Measurements from ENCODE around the gene MAL. TPM values are rescaled to one million over a fixed set of nuclear protein-coding genes. Genes with fewer than 3 reads are reported as not detected.

Gene MAL
- total RNA-seq, 1 donor, result not detected

DNA sequence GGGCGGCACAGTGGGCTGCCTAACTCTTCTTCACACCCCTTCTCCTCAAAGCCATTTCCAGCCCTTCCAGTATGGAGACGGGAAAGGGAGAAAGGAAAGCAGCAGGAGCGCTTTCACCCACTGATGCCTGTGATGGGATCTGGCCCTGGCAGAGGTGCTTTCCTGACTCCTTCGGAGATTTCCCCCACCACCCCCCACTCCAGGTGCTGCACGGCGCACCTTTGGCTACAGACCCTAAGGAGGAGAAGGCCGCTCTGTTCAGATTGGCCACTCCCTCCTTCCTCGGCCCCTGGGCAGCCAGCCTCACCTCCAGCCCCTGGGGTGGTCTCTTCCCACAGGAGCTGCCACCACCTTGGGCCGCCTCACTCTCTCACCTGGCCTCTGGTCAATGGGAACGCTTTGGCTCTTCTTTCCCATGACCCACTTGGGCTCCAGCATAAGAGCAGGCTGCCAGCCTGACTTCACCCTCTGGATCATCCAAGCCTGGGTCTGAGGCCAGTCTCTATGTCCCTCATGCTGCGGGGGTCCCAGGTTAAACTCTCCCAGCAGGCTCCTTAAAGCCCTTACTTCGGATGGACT is 18.4 kb upstream of the MAL start:
- H3K4me2 ChIP-seq (ENCODE audit: insufficient read depth, low read length), result no peak overlapping the region
- no peak overlapping the region for H2AFZ ChIP-seq (ENCODE audit: low read length)
- H3K4me1 ChIP-seq (ENCODE audit: insufficient read depth, low read length), result no peaks in the 10 kb centered on the region
- H3K4me3 ChIP-seq (ENCODE audit: insufficient read depth, low read length), result no peak overlapping the region
- no peak for DNase-seq (ENCODE audit: insufficient read length, low spot score, missing footprints)
- TF ChIP-seq, protein P1, sequence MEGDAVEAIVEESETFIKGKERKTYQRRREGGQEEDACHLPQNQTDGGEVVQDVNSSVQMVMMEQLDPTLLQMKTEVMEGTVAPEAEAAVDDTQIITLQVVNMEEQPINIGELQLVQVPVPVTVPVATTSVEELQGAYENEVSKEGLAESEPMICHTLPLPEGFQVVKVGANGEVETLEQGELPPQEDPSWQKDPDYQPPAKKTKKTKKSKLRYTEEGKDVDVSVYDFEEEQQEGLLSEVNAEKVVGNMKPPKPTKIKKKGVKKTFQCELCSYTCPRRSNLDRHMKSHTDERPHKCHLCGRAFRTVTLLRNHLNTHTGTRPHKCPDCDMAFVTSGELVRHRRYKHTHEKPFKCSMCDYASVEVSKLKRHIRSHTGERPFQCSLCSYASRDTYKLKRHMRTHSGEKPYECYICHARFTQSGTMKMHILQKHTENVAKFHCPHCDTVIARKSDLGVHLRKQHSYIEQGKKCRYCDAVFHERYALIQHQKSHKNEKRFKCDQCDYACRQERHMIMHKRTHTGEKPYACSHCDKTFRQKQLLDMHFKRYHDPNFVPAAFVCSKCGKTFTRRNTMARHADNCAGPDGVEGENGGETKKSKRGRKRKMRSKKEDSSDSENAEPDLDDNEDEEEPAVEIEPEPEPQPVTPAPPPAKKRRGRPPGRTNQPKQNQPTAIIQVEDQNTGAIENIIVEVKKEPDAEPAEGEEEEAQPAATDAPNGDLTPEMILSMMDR (IDR thresholded peaks at IDR 0.05; ENCODE audit: extremely low read depth, low read depth, low read length), result no peak
- no peaks in the 10 kb centered on the region for H4K20me1 ChIP-seq (ENCODE audit: insufficient read depth, low read length)
- H3K27me3 ChIP-seq (ENCODE audit: insufficient read depth, low read length), result peaks cover 6% of the 10 kb centered on the region
- no peaks in the 10 kb centered on the region for H3K9me3 ChIP-seq (ENCODE audit: low read depth, low read length)
- no peaks in the 10 kb centered on the region for H3K79me2 ChIP-seq (ENCODE audit: insufficient read depth, low read length)
- H3K27ac ChIP-seq (ENCODE audit: low read depth, low read length), result no peak overlapping the region
- H3K36me3 ChIP-seq (ENCODE audit: insufficient read depth, low read length), result no peaks in the 10 kb centered on the region

DNA sequence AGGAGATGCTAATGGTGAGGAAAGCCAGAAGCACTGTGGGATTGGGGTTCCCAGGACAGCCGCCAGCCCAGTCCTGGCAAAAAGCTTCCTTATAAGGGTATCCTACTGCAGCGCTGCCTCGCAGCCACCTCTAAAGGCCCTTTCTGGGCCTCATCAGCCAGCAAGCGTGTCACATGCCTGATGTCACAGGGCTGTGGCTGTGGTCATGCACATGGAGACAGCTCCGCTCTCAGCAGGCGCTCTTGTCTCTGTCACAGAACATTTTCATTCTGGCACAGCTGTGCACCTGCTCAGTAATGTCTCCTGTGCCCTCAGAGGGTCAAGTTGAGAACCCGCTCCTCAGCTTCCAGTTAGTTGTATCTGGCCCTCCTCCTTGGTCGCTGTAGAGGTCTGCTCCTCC is 17.7 kb upstream of the MAL start:
- no peaks in the 10 kb centered on the region for H3K36me3 ChIP-seq (ENCODE audit: insufficient read depth, low read length)
- no peak for DNase-seq (ENCODE audit: insufficient read length, low spot score, missing footprints)
- H3K27ac ChIP-seq (ENCODE audit: low read depth, low read length), result no peak overlapping the region
- H3K9me3 ChIP-seq (ENCODE audit: low read depth, low read length), result no peaks in the 10 kb centered on the region
- peaks cover 6% of the 10 kb centered on the region for H3K27me3 ChIP-seq (ENCODE audit: insufficient read depth, low read length)
- H3K4me3 ChIP-seq (ENCODE audit: insufficient read depth, low read length), result no peak overlapping the region
- no peaks in the 10 kb centered on the region for H4K20me1 ChIP-seq (ENCODE audit: insufficient read depth, low read length)
- H2AFZ ChIP-seq (ENCODE audit: low read length), result no peak overlapping the region
- TF ChIP-seq, protein P1 (IDR thresholded peaks at IDR 0.05; ENCODE audit: extremely low read depth, low read depth, low read length), result no peak
- H3K4me1 ChIP-seq (ENCODE audit: insufficient read depth, low read length), result no peaks in the 10 kb centered on the region
- H3K79me2 ChIP-seq (ENCODE audit: insufficient read depth, low read length), result no peaks in the 10 kb centered on the region
- no peak overlapping the region for H3K4me2 ChIP-seq (ENCODE audit: insufficient read depth, low read length)

DNA sequence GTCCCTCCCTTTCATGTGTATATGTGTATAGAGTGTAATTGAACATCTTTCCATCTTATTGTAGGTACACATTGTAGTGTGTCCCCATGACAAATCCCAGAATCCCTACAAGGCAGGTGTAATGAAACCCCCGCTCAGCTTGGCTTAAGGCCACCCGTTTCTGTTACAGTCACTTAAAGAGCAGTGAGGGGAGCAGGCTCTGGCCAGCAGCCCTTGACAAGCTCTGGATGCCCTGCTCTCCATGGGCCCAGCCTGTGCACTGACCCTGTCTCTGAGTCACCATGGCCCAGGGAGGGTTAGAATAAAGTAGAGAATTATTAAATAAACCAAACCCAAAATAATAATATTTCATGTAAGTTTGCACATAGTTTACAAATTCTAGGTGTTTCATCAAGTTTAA is 17.2 kb upstream of the MAL start:
- TF ChIP-seq, protein P1 (IDR thresholded peaks at IDR 0.05; ENCODE audit: extremely low read depth, low read depth, low read length), result no peak

DNA sequence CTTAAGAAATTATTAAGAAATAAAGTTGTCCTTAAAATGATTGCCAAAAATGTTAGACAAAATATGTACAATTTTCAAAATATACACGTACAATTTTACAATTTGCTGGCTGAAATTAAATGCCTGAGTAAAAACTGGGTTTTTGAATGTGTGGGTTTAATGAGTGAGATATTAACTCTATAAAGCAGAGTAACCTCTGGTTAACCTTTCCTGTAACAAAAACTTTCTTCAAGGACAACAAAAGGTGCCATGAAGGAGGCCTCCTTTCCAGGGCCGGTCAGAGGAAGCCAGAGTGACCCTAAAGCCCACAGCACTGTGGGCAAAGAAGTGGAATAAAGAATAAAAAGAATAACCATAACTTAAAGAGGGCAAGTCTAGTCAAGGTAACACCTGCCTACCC is 16.5 kb upstream of the MAL start:
- no peaks in the 10 kb centered on the region for H3K79me2 ChIP-seq (ENCODE audit: insufficient read depth, low read length)
- no peaks in the 10 kb centered on the region for H3K36me3 ChIP-seq (ENCODE audit: insufficient read depth, low read length)
- no peak for DNase-seq (ENCODE audit: insufficient read length, low spot score, missing footprints)
- no peaks in the 10 kb centered on the region for H3K9me3 ChIP-seq (ENCODE audit: low read depth, low read length)
- H3K4me1 ChIP-seq (ENCODE audit: insufficient read depth, low read length), result no peaks in the 10 kb centered on the region
- H3K4me2 ChIP-seq (ENCODE audit: insufficient read depth, low read length), result no peak overlapping the region
- no peak overlapping the region for H3K27ac ChIP-seq (ENCODE audit: low read depth, low read length)
- TF ChIP-seq, protein P1 (IDR thresholded peaks at IDR 0.05; ENCODE audit: extremely low read depth, low read depth, low read length), result no peak
- H2AFZ ChIP-seq (ENCODE audit: low read length), result no peak overlapping the region
- no peak overlapping the region for H3K4me3 ChIP-seq (ENCODE audit: insufficient read depth, low read length)
- peaks cover 6% of the 10 kb centered on the region for H3K27me3 ChIP-seq (ENCODE audit: insufficient read depth, low read length)
- no peaks in the 10 kb centered on the region for H4K20me1 ChIP-seq (ENCODE audit: insufficient read depth, low read length)

More for the DNA sequence above, 17.2 kb upstream of the MAL start:
- no peaks in the 10 kb centered on the region for H4K20me1 ChIP-seq (ENCODE audit: insufficient read depth, low read length)
- DNase-seq (ENCODE audit: insufficient read length, low spot score, missing footprints), result no peak
- H3K4me1 ChIP-seq (ENCODE audit: insufficient read depth, low read length), result no peaks in the 10 kb centered on the region
- H3K79me2 ChIP-seq (ENCODE audit: insufficient read depth, low read length), result no peaks in the 10 kb centered on the region
- H3K27ac ChIP-seq (ENCODE audit: low read depth, low read length), result no peak overlapping the region
- H3K4me3 ChIP-seq (ENCODE audit: insufficient read depth, low read length), result no peak overlapping the region
- H3K27me3 ChIP-seq (ENCODE audit: insufficient read depth, low read length), result peaks cover 6% of the 10 kb centered on the region
- H3K36me3 ChIP-seq (ENCODE audit: insufficient read depth, low read length), result no peaks in the 10 kb centered on the region
- no peaks in the 10 kb centered on the region for H3K9me3 ChIP-seq (ENCODE audit: low read depth, low read length)
- H3K4me2 ChIP-seq (ENCODE audit: insufficient read depth, low read length), result no peak overlapping the region
- no peak overlapping the region for H2AFZ ChIP-seq (ENCODE audit: low read length)
